GM06990 (cell line): Measurements from ENCODE around the gene AJUBA.
"Not testable (repeated sequence)": the region's sequence is repeated elsewhere in the genome, so short reads cannot be mapped to it uniquely, and the experiment has no call there.

Source experiments
- DNase-seq: peaks from one replicate; pipeline ENCODE4 v3.0.0-alpha.2; 2011; ENCODE audit not compliant: insufficient read length; ENCODE audit errors: extremely low read depth
- H3K27me3 ChIP-seq: replicated peaks from 2 replicates; pipeline ENCODE4 v1.6.0; 2011; ENCODE audit warnings: low read length; ENCODE audit not compliant: control insufficient read depth, insufficient read depth
- H3K36me3 ChIP-seq: 2 replicates; pipeline ENCODE4 v1.5.1; 2011; ENCODE audit warnings: low read length; ENCODE audit not compliant: control insufficient read depth, insufficient read depth
- H3K4me3 ChIP-seq: replicated peaks from 2 replicates; pipeline ENCODE4 v1.5.1; 2011; ENCODE audit warnings: low read depth, mild to moderate bottlenecking, control low read depth, low read length
- CTCF ChIP-seq: IDR thresholded peaks from 2 replicates; pipeline ENCODE4 v1.5.1; 2011; ENCODE audit warnings: low read length, control low read depth, mild to moderate bottlenecking, inconsistent platforms; ENCODE audit not compliant: insufficient read depth, poor library complexity, severe bottlenecking

Gene AJUBA

GRCh38 chr14:23009483-23009938 is 27.2 kb upstream of the AJUBA start:
- TF ChIP-seq CTCF = no peak
- H3K27me3 ChIP-seq = no peaks in the 10 kb centered on the region
- DNase-seq = no peak
- no peaks in the 10 kb centered on the region for H3K36me3 ChIP-seq
- H3K4me3 ChIP-seq = peak overlapping the region; percentile 65

GRCh38 chr14:23008831-23009230 is 26.5 kb upstream of the AJUBA start:
- TF ChIP-seq CTCF = no peak
- no peaks in the 10 kb centered on the region for H3K36me3 ChIP-seq
- H3K27me3 ChIP-seq = no peaks in the 10 kb centered on the region
- DNase-seq = no peak
- peak overlapping the region; percentile 3; the same call in 1 of the 2 replicates for H3K4me3 ChIP-seq

DNA sequence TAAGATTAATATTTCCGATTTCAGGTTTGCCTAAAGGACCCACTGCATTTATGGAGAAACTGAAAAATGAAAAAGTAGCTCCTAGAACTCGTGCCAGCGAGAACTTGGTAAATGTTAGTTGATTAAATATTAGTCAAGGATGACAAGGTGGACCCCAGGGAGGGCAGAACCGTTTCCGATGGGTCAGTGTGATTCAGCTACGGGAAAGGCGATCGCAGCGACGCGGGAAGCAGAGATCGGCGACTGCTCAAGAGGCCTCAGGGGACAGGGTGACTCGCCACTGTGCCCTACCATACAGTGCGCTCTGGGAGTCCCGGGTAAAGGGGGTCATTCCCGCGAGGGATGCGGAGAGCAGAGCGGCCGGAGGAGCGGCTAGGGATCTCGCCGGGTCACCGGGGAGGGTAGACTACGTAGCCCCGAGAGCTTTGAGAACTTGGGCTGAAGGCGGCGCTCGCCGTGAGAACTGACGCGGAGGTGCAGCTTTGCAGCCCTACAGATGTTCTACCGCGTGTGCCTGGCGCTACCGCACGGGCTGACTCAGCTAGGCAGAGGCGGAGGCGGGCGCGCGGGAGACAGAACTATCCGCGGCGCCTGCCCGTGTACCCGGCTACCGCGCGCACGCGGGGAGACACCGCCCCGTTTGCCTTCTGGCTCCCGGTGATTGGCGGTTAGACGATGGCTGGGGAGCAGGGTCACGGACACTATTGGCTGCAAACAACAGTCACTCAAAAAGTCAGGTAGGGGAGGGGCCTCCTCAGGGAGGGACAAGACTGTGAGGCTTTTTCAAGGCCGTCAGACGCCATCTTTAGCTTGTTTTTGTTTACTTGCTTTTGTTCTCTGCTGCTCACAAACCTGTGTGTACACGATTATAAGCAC is 24.4 kb upstream of the AJUBA start:
- H3K27me3 ChIP-seq = no peaks in the 10 kb centered on the region
- peak overlapping the region; percentile 93 for H3K4me3 ChIP-seq
- TF ChIP-seq CTCF = peak; percentile 48
- no peaks in the 10 kb centered on the region for H3K36me3 ChIP-seq
- DNase-seq = peak; percentile 98

DNA sequence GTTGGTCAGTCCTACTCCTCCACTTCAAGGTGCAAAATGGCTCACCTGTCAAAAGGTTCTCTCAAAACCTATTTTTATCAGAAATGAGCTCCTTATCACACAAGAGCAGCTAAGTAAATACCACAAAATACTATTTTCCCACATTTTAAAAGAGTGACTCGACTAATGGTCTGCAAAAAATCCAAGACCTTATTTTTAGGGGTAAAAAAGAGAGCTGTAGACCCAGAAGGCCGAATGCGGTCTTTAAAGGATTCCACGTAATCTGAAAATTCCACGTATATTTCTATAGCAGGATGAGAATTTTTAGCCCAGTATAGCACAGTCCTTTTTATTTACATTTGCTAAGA is 23.8 kb upstream of the AJUBA start:
- Histone ChIP-seq H3K27me3 (no peaks in the 10 kb centered on the region), H3K4me3 (peak overlapping the region; percentile 93), H3K36me3 (no peaks in the 10 kb centered on the region)
- no peak for TF ChIP-seq CTCF
- DNase-seq = no peak

DNA sequence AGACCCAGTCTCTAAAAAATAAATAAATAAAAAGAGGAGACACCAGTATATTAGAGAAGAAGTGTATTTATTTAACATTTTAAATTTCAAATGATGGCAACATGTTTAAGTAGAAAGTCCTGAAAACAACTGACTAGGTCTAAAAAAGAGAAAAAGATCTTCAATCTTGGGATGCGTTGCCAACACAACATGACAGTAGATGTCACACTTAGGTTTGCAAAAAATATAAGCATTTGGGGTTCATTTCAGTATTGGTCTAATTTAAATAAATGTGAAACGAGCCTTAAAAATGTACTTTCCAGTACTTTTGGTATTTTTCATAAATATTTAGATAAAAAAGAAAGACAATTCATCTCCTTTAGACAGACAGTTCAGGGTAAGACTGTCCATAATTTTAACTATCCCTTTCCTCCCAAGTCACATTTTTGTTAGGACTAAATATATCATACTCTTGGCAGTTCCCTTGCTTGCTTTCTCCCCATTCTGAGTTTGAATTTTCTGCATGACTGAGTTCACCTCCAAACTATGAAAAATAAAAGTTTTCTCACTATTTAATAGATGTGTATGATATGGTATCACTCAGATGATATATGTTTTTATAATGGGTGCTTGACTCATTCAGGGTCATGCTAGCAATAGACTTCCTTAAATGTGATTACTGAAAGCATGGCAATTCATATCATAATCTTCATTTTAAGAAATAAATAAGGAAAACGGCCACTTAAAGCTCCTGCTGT is 23.3 kb upstream of the AJUBA start:
- no peaks in the 10 kb centered on the region for H3K36me3 ChIP-seq
- no peak for DNase-seq
- no peak overlapping the region for H3K4me3 ChIP-seq
- TF ChIP-seq CTCF = no peak
- H3K27me3 ChIP-seq = no peaks in the 10 kb centered on the region

- not testable (repeated sequence) for DNase-seq, H3K36me3 ChIP-seq, H3K4me3 ChIP-seq, H3K27me3 ChIP-seq
These were observed 21.9 kb upstream of the AJUBA start for GRCh38 chr14:23004274-23004673.
